Liver (tissue), 9 donors: ENCODE measurements around the gene CBLL2. TPM values are rescaled to one million over a fixed set of nuclear protein-coding genes. Genes with fewer than 3 reads are reported as not detected.

ENCODE experiments used
- DNase-seq: peaks from one replicate; pipeline ENCODE4 v3.0.0-alpha.2; 2017; ENCODE audit warnings: low spot score
- H3K27ac ChIP-seq, 2 donors: one replicate each; pipeline ENCODE4 v1.7.0; 2013; ENCODE audit warnings: inconsistent platforms in 2 of 2, low read length in 2 of 2, control low read depth in 1 of 2, low read depth in 1 of 2, mild to moderate bottlenecking in 1 of 2
- H3K27me3 ChIP-seq, 4 donors: one replicate each; pipeline versions ENCODE4 v1.6.1 to v1.7.0; 2013; ENCODE audit warnings: low read length in 3 of 4, inconsistent platforms in 1 of 4, mild to moderate bottlenecking in 1 of 4, moderate library complexity in 1 of 4; ENCODE audit not compliant: control insufficient read depth in 4 of 4, insufficient read depth in 4 of 4
- H3K36me3 ChIP-seq, 4 donors: one replicate each; pipeline versions ENCODE4 v1.6.1 to v1.7.0; 2013; ENCODE audit warnings: low read length in 3 of 4, mild to moderate bottlenecking in 3 of 4, low read depth in 1 of 4, moderate library complexity in 1 of 4; ENCODE audit not compliant: control insufficient read depth in 4 of 4, insufficient read depth in 3 of 4
- H3K4me1 ChIP-seq, 4 donors: one replicate each; pipeline versions ENCODE4 v1.6.1 to v1.7.0; 2013; ENCODE audit warnings: low read length in 3 of 4, mild to moderate bottlenecking in 3 of 4, moderate library complexity in 1 of 4; ENCODE audit not compliant: control insufficient read depth in 4 of 4, insufficient read depth in 4 of 4
- H3K4me3 ChIP-seq, 3 donors: one replicate each; pipeline versions ENCODE4 v1.6.1 to v1.7.0; 2013; ENCODE audit warnings: low read length in 3 of 3, control low read depth in 1 of 3, low read depth in 1 of 3, mild to moderate bottlenecking in 1 of 3
- H3K9ac ChIP-seq, 2 donors: one replicate each; pipeline ENCODE4 v1.7.0; 2013; ENCODE audit warnings: low read length in 2 of 2, mild to moderate bottlenecking in 2 of 2, moderate library complexity in 2 of 2, control low read depth in 1 of 2, low read depth in 1 of 2
- H3K9me3 ChIP-seq, 4 donors: one replicate each; pipeline versions ENCODE4 v1.6.1 to v1.7.0; 2013; ENCODE audit warnings: low read length in 3 of 4; ENCODE audit not compliant: control insufficient read depth in 4 of 4
- ATF3 ChIP-seq: IDR thresholded peaks from 2 replicates; pipeline ENCODE4 v1.6.1; 2016; ENCODE audit warnings: antibody characterized with exemption
- CTCF ChIP-seq: fragments of 150-350 bp; IDR thresholded peaks from 2 replicates; pipeline ENCODE4 v1.5.1; 2017; ENCODE audit warnings: improper control_type of control experiment, low read depth, low read length; ENCODE audit not compliant: missing input control
- FOXA1 ChIP-seq: IDR thresholded peaks from 2 replicates; pipeline ENCODE4 v1.6.1; 2016; ENCODE audit warnings: antibody characterized with exemption
- FOXA2 ChIP-seq: IDR thresholded peaks from 2 replicates; pipeline ENCODE4 v1.6.1; 2016; ENCODE audit warnings: antibody characterized with exemption
- GABPA ChIP-seq, 2 donors: IDR thresholded peaks in 1 of 2; conservative IDR thresholded peaks in 1 of 2; 2 replicates each; pipeline ENCODE4 v1.6.1; 2016; ENCODE audit warnings: antibody characterized with exemption in 2 of 2, mild to moderate bottlenecking in 1 of 2, moderate library complexity in 1 of 2
- HNF4A ChIP-seq, 2 donors: conservative IDR thresholded peaks; 2 replicates each; pipeline ENCODE4 v1.6.1; 2016; ENCODE audit warnings: antibody characterized with exemption in 2 of 2, mild to moderate bottlenecking in 2 of 2
- HNF4G ChIP-seq: IDR thresholded peaks from 2 replicates; pipeline ENCODE4 v1.6.1; 2016; ENCODE audit warnings: antibody characterized with exemption
- JUND ChIP-seq, 2 donors: IDR thresholded peaks; 2 replicates each; pipeline ENCODE4 v1.6.1; 2016; ENCODE audit warnings: antibody characterized with exemption in 2 of 2
- MAX ChIP-seq: IDR thresholded peaks from 2 replicates; pipeline ENCODE4 v1.6.1; 2016; ENCODE audit warnings: antibody characterized with exemption
- NR2F2 ChIP-seq: IDR thresholded peaks from 2 replicates; pipeline ENCODE4 v1.6.1; 2016; ENCODE audit warnings: antibody characterized with exemption
- RAD21 ChIP-seq, 2 donors: IDR thresholded peaks; 2 replicates each; pipeline ENCODE4 v1.6.1; 2016; ENCODE audit warnings: antibody characterized with exemption in 2 of 2, mild to moderate bottlenecking in 2 of 2
- REST ChIP-seq: IDR thresholded peaks from 2 replicates; pipeline ENCODE4 v1.6.1; 2016; ENCODE audit warnings: antibody characterized with exemption, mild to moderate bottlenecking
- RXRA ChIP-seq, 2 donors: IDR thresholded peaks; 2 replicates each; pipeline ENCODE4 v1.6.1; 2017 to 2018; ENCODE audit warnings: antibody characterized with exemption in 2 of 2, mild to moderate bottlenecking in 1 of 2
- SP1 ChIP-seq: IDR thresholded peaks from 2 replicates; pipeline ENCODE4 v1.6.1; 2018; ENCODE audit warnings: antibody characterized with exemption, mild to moderate bottlenecking
- TAF1 ChIP-seq: conservative IDR thresholded peaks from 2 replicates; pipeline ENCODE4 v1.6.1; 2016; ENCODE audit warnings: antibody characterized with exemption, mild to moderate bottlenecking
- YY1 ChIP-seq: IDR thresholded peaks from 2 replicates; pipeline ENCODE4 v1.6.1; 2016; ENCODE audit warnings: antibody characterized with exemption, mild to moderate bottlenecking
- ZBTB33 ChIP-seq: IDR thresholded peaks from 2 replicates; pipeline ENCODE4 v1.6.1; 2016; ENCODE audit warnings: antibody characterized with exemption
- WGBS: extraction: QIAGEN DNeasy Blood & Tissue Kit; methylation state at CpG from one replicate; pipeline ENCODE4 v1.1.7; 2013; 5-methylcytosine and 5-hydroxymethylcytosine counted together
- polyA plus RNA-seq, 2 donors: library from polyadenylated mRNA; stranded (reverse) in 1 of 2; unstranded in 1 of 2; fragments of 200-250 nt in 1 of 2; fragments of >200 nt in 1 of 2; fragmentation: Nextera tagmentation in 1 of 2; extraction: Ambion mirVana in 1 of 2; gene quantifications; one replicate each; pipeline versions ENCODE4 v1.2.1 to v1.2.3, GENCODE V29; 2013 to 2015
- total RNA-seq, 2 donors: library from RNA; depleted of rRNA; stranded (reverse); fragments of >200 nt; gene quantifications; one replicate each; pipeline ENCODE4 v1.2.3, GENCODE V29; 2014
- donor health status: healthy.
- donor health status: healthy.
- donor health status: healthy.
- donor health status: healthy.
- donor health status: healthy.

CBLL2 gene
- total and polyA plus RNA-seq, 4 donors: not detected

- Histone ChIP-seq H3K9me3 (no peaks in the 10 kb centered on the region), H3K4me3 (no peak overlapping the region), H3K36me3 (no peaks in the 10 kb centered on the region), H3K27me3 (no peaks in the 10 kb centered on the region), H3K27ac (no peak overlapping the region), H3K4me1 (no peaks in the 10 kb centered on the region), H3K9ac (no peak overlapping the region)
- TF ChIP-seq NR2F2 (no peak), RAD21 (IDR thresholded peaks at IDR 0.05) (no peak), FOXA1 (no peak), FOXA2 (no peak), SP1 (no peak), HNF4A (conservative IDR thresholded peaks at IDR 0.05) (no peak), ZBTB33 (no peak), HNF4G (no peak), RXRA (IDR thresholded peaks at IDR 0.05) (no peak), JUND (IDR thresholded peaks at IDR 0.05) (no peak), ATF3 (no peak), CTCF (no peak), REST (no peak), MAX (no peak), YY1 (no peak), GABPA (IDR thresholded peaks at IDR 0.05 in 1 of 2, conservative IDR thresholded peaks at IDR 0.05 in 1 of 2) (no peak)
- no peak for DNase-seq
- WGBS: 74% methylated on average over 3 of the region's 3 CpGs
Observed at GRCh38 chrX:22315151-22315550, 42.4 kb downstream of the CBLL2 start.

GRCh38 chrX:22320236-22320873, 47.6 kb downstream of the CBLL2 start:
- Histone ChIP-seq H3K27ac (no peak overlapping the region), H3K4me3 (no peak overlapping the region), H3K27me3 (no peaks in the 10 kb centered on the region), H3K9ac (no peak overlapping the region), H3K36me3 (no peaks in the 10 kb centered on the region), H3K4me1 (no peaks in the 10 kb centered on the region), H3K9me3 (no peaks in the 10 kb centered on the region)
- no peak for DNase-seq
- WGBS: 56% methylated on average over 12 of the region's 12 CpGs
- TF ChIP-seq NR2F2: no peak
- TF ChIP-seq GABPA (IDR thresholded peaks at IDR 0.05 in 1 of 2, conservative IDR thresholded peaks at IDR 0.05 in 1 of 2): no peak
- TF ChIP-seq RAD21 (IDR thresholded peaks at IDR 0.05): no peak
- TF ChIP-seq ZBTB33: no peak
- no peak for TF ChIP-seq REST
- no peak for TF ChIP-seq RXRA (IDR thresholded peaks at IDR 0.05)
- TF ChIP-seq HNF4A (conservative IDR thresholded peaks at IDR 0.05): no peak
- no peak for TF ChIP-seq ATF3
- TF ChIP-seq TAF1: no peak
- TF ChIP-seq FOXA2: no peak
- no peak for TF ChIP-seq YY1
